ENCODE measurements around the gene ST6GALNAC4.

DNA sequence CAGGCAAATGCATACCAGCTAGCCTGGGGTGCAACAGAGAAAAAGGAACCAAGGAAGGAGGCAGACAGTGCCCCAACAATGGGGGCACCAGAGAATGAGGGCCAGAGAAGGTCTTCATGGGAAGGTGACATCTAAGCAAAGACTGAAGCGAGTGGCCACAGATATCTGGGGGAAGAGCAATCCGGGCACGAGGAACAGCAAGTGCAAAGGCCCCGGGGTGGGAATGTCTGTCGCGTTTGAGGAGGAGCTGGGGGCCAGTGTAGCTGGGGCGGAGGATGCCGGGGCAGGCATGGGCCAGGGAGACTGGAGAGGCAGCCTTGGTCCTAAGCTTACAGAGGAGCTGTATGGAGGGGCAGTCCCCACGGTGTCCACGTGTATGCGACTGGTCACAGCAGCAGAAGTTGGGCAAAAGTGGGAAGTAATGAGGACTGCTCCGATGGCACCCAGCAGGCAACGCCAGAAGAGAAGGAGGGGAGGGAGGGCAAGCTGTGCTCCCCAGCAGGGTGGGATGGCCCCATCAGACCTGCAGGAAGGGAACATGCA, 44.8 kb upstream of the ST6GALNAC4 start:
- TF ChIP-seq, protein P1, sequence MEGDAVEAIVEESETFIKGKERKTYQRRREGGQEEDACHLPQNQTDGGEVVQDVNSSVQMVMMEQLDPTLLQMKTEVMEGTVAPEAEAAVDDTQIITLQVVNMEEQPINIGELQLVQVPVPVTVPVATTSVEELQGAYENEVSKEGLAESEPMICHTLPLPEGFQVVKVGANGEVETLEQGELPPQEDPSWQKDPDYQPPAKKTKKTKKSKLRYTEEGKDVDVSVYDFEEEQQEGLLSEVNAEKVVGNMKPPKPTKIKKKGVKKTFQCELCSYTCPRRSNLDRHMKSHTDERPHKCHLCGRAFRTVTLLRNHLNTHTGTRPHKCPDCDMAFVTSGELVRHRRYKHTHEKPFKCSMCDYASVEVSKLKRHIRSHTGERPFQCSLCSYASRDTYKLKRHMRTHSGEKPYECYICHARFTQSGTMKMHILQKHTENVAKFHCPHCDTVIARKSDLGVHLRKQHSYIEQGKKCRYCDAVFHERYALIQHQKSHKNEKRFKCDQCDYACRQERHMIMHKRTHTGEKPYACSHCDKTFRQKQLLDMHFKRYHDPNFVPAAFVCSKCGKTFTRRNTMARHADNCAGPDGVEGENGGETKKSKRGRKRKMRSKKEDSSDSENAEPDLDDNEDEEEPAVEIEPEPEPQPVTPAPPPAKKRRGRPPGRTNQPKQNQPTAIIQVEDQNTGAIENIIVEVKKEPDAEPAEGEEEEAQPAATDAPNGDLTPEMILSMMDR (IDR thresholded peaks at IDR 0.05; ENCODE audit: low read depth, low read length) = no peak
- TF ChIP-seq POLR2A (IDR thresholded peaks at IDR 0.05; ENCODE audit: extremely low read depth, insufficient read length) (no peak), MYC (IDR thresholded peaks at IDR 0.05; ENCODE audit: low read depth, low read length) (no peak)
- TF ChIP-seq, protein P2, sequence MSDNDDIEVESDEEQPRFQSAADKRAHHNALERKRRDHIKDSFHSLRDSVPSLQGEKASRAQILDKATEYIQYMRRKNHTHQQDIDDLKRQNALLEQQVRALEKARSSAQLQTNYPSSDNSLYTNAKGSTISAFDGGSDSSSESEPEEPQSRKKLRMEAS (IDR thresholded peaks at IDR 0.05; ENCODE audit: low read depth, low read length) = no peak

Data from NB4 (cell line).